GM21528 (cell line): ENCODE data around the gene MIS12.

Source experiments
- ATAC-seq: cut with Tn5 transposase; IDR thresholded peaks from one replicate; pipeline ENCODE4 v1.9.1; 2021; ENCODE audit warnings: mild to moderate bottlenecking, moderate library complexity; ENCODE audit not compliant: unreplicated experiment, low FRiP score

The MIS12 gene

GRCh38 chr17:5499476-5500231, 13.3 kb downstream of the MIS12 start:
- ATAC-seq = no peak

GRCh38 chr17:5500247-5500588, 13.9 kb downstream of the MIS12 start:
- no peak for ATAC-seq

GRCh38 chr17:5500589-5501391, 14.4 kb downstream of the MIS12 start:
- ATAC-seq = no peak

- no peak for ATAC-seq
Observed at GRCh38 chr17:5501685-5502084, 15.3 kb downstream of the MIS12 start.

- ATAC-seq = no peak
Observed at GRCh38 chr17:5502552-5502951, 16.2 kb downstream of the MIS12 start.

GRCh38 chr17:5506307-5506706, 19.9 kb downstream of the MIS12 start:
- no peak for ATAC-seq

GRCh38 chr17:5508810-5509209, 22.4 kb downstream of the MIS12 start:
- no peak for ATAC-seq

GRCh38 chr17:5509482-5509881, 23.1 kb downstream of the MIS12 start:
- ATAC-seq = no peak

- no peak for ATAC-seq
Observed at GRCh38 chr17:5510771-5511170, 24.4 kb downstream of the MIS12 start.

GRCh38 chr17:5511401-5512225, 25.2 kb downstream of the MIS12 start:
- no peak for ATAC-seq

- no peak for ATAC-seq
Observed at GRCh38 chr17:5513628-5514027, 27.3 kb downstream of the MIS12 start.

- no peak for ATAC-seq
Observed at GRCh38 chr17:5514976-5515375, 28.6 kb downstream of the MIS12 start.

GRCh38 chr17:5516060-5516792, 29.9 kb downstream of the MIS12 start:
- no peak for ATAC-seq

- ATAC-seq = no peak
Observed at GRCh38 chr17:5522476-5522875, 36.1 kb downstream of the MIS12 start.

GRCh38 chr17:5523249-5523648, 36.9 kb downstream of the MIS12 start:
- no peak for ATAC-seq

- ATAC-seq = no peak
Observed at GRCh38 chr17:5526821-5527598, 40.6 kb downstream of the MIS12 start.

- no peak for ATAC-seq
Observed at GRCh38 chr17:5527601-5528250, 41.4 kb downstream of the MIS12 start.

GRCh38 chr17:5530265-5531084, 44.1 kb downstream of the MIS12 start:
- no peak for ATAC-seq

- no peak for ATAC-seq
Observed at GRCh38 chr17:5531085-5531418, 44.7 kb downstream of the MIS12 start.
